ENCODE results near the gene PAFAH2. TPM values are rescaled to one million over a fixed set of nuclear protein-coding genes. Genes with fewer than 3 reads are reported as not detected.

The PAFAH2 gene
- total and polyA plus RNA-seq, 2 donors: 7.4 to 10.0 TPM

- 72% methylated on average over 5 of the region's 5 CpGs for WGBS
- DNase-seq (ENCODE audit: extremely low spot score): no peak
- Histone ChIP-seq H3K4me1 (ENCODE audit: insufficient read depth) (no peaks in the 10 kb centered on the region), H3K36me3 (ENCODE audit: insufficient read depth) (no peaks in the 10 kb centered on the region), H3K4me3 (ENCODE audit: low read depth, low read length) (no peak overlapping the region), H3K27ac (ENCODE audit: low read depth) (no peak overlapping the region)
Observed at GRCh38 chr1:26025517-26025916, 27.7 kb upstream of the PAFAH2 start.

- WGBS: 87% methylated on average over 5 of the region's 5 CpGs
- DNase-seq (ENCODE audit: extremely low spot score): no peak
- Histone ChIP-seq H3K36me3 (ENCODE audit: insufficient read depth) (no peaks in the 10 kb centered on the region), H3K4me3 (ENCODE audit: low read depth, low read length) (no peak overlapping the region), H3K27ac (ENCODE audit: low read depth) (no peak overlapping the region), H3K4me1 (ENCODE audit: insufficient read depth) (no peaks in the 10 kb centered on the region)
Observed at GRCh38 chr1:26025060-26025459, 27.2 kb upstream of the PAFAH2 start.

- DNase-seq (ENCODE audit: extremely low spot score): no peak
Observed at GRCh38 chr1:26023826-26024225, 26.0 kb upstream of the PAFAH2 start.

GRCh38 chr1:26023009-26023408 is 25.1 kb upstream of the PAFAH2 start:
- H3K4me1 ChIP-seq (ENCODE audit: insufficient read depth): no peaks in the 10 kb centered on the region
- WGBS: 71% methylated on average over 13 of the region's 13 CpGs
- H3K27ac ChIP-seq (ENCODE audit: low read depth): no peak overlapping the region
- H3K36me3 ChIP-seq (ENCODE audit: insufficient read depth): no peaks in the 10 kb centered on the region
- DNase-seq (ENCODE audit: extremely low spot score): no peak
- H3K4me3 ChIP-seq (ENCODE audit: low read depth, low read length): no peak overlapping the region

More at GRCh38 chr1:26023826-26024225, 26.0 kb upstream of the PAFAH2 start:
- WGBS: 82% methylated on average over 5 of the region's 5 CpGs
- no peak overlapping the region for H3K4me3 ChIP-seq (ENCODE audit: low read depth, low read length)
- H3K36me3 ChIP-seq (ENCODE audit: insufficient read depth): no peaks in the 10 kb centered on the region
- H3K4me1 ChIP-seq (ENCODE audit: insufficient read depth): no peaks in the 10 kb centered on the region
- no peak overlapping the region for H3K27ac ChIP-seq (ENCODE audit: low read depth)

GRCh38 chr1:26022404-26022779 is 24.5 kb upstream of the PAFAH2 start:
- Histone ChIP-seq H3K27ac (ENCODE audit: low read depth) (no peak overlapping the region), H3K4me3 (ENCODE audit: low read depth, low read length) (no peak overlapping the region), H3K4me1 (ENCODE audit: insufficient read depth) (no peaks in the 10 kb centered on the region), H3K36me3 (ENCODE audit: insufficient read depth) (no peaks in the 10 kb centered on the region)
- WGBS: 55% methylated on average over 8 of the region's 8 CpGs
- DNase-seq (ENCODE audit: extremely low spot score): no peak

- no peak within 1 kb of the TSS for H3K27ac ChIP-seq (ENCODE audit: low read depth)
- H3K36me3 ChIP-seq (ENCODE audit: insufficient read depth): no peaks in the 10 kb centered on the region
- DNase-seq (ENCODE audit: extremely low spot score): no peak
- H3K4me3 ChIP-seq (ENCODE audit: low read depth, low read length): no peak within 1 kb of the TSS
- 18% methylated on average over 15 of the region's 15 CpGs for WGBS
- H3K4me1 ChIP-seq (ENCODE audit: insufficient read depth): no peaks in the 10 kb centered on the region
Observed at GRCh38 chr1:26021647-26022403, 24.0 kb upstream of the PAFAH2 start, which contains the start of gene EXTL1. Gene EXTL1 (plus strand): TSS chr1:26021775. CDS start chr1:26022647, 872 bp downstream.

- DNase-seq (ENCODE audit: extremely low spot score): no peak
- 60% methylated on average over 6 of the region's 6 CpGs for WGBS
- Histone ChIP-seq H3K36me3 (ENCODE audit: insufficient read depth) (no peaks in the 10 kb centered on the region), H3K4me1 (ENCODE audit: insufficient read depth) (no peaks in the 10 kb centered on the region), H3K4me3 (ENCODE audit: low read depth, low read length) (no peak overlapping the region), H3K27ac (ENCODE audit: low read depth) (no peak overlapping the region)
Observed at GRCh38 chr1:26020941-26021646, 23.2 kb upstream of the PAFAH2 start.

GRCh38 chr1:26020330-26020768 is 22.5 kb upstream of the PAFAH2 start:
- Histone ChIP-seq H3K4me1 (ENCODE audit: insufficient read depth) (no peaks in the 10 kb centered on the region), H3K27ac (ENCODE audit: low read depth) (no peak overlapping the region), H3K36me3 (ENCODE audit: insufficient read depth) (no peaks in the 10 kb centered on the region), H3K4me3 (ENCODE audit: low read depth, low read length) (no peak overlapping the region)
- 36% methylated on average over 6 of the region's 6 CpGs for WGBS
- no peak for DNase-seq (ENCODE audit: extremely low spot score)

GRCh38 chr1:26019641-26020315 is 21.9 kb upstream of the PAFAH2 start:
- no peaks in the 10 kb centered on the region for H3K36me3 ChIP-seq (ENCODE audit: insufficient read depth)
- no peak overlapping the region for H3K27ac ChIP-seq (ENCODE audit: low read depth)
- H3K4me3 ChIP-seq (ENCODE audit: low read depth, low read length): no peak overlapping the region
- DNase-seq (ENCODE audit: extremely low spot score): no peak
- H3K4me1 ChIP-seq (ENCODE audit: insufficient read depth): no peaks in the 10 kb centered on the region
- WGBS: 43% methylated on average over 8 of the region's 8 CpGs

- no peak overlapping the region for H3K4me3 ChIP-seq (ENCODE audit: low read depth, low read length)
- H3K4me1 ChIP-seq (ENCODE audit: insufficient read depth): no peaks in the 10 kb centered on the region
- H3K27ac ChIP-seq (ENCODE audit: low read depth): no peak overlapping the region
- WGBS: 36% methylated on average over 6 of the region's 6 CpGs
- no peak for DNase-seq (ENCODE audit: extremely low spot score)
- H3K36me3 ChIP-seq (ENCODE audit: insufficient read depth): no peaks in the 10 kb centered on the region
Observed at GRCh38 chr1:26017606-26018005, 19.7 kb upstream of the PAFAH2 start.

- H3K4me3 ChIP-seq (ENCODE audit: low read depth, low read length): no peak overlapping the region
- H3K36me3 ChIP-seq (ENCODE audit: insufficient read depth): no peaks in the 10 kb centered on the region
- no peaks in the 10 kb centered on the region for H3K4me1 ChIP-seq (ENCODE audit: insufficient read depth)
- DNase-seq (ENCODE audit: extremely low spot score): no peak
- H3K27ac ChIP-seq (ENCODE audit: low read depth): no peak overlapping the region
- WGBS: 71% methylated on average over 6 of the region's 6 CpGs
Observed at GRCh38 chr1:26016953-26017545, 19.2 kb upstream of the PAFAH2 start.

GRCh38 chr1:26016258-26016952 is 18.5 kb upstream of the PAFAH2 start:
- Histone ChIP-seq H3K4me3 (ENCODE audit: low read depth, low read length) (no peak overlapping the region), H3K27ac (ENCODE audit: low read depth) (no peak overlapping the region), H3K36me3 (ENCODE audit: insufficient read depth) (no peaks in the 10 kb centered on the region), H3K4me1 (ENCODE audit: insufficient read depth) (no peaks in the 10 kb centered on the region)
- WGBS: 73% methylated on average over 10 of the region's 10 CpGs
- no peak for DNase-seq (ENCODE audit: extremely low spot score)

- Histone ChIP-seq H3K36me3 (ENCODE audit: insufficient read depth) (no peaks in the 10 kb centered on the region), H3K4me3 (ENCODE audit: low read depth, low read length) (no peak overlapping the region), H3K4me1 (ENCODE audit: insufficient read depth) (no peaks in the 10 kb centered on the region), H3K27ac (ENCODE audit: low read depth) (no peak overlapping the region)
- 88% methylated on average over 2 of the region's 2 CpGs for WGBS
- DNase-seq (ENCODE audit: extremely low spot score): no peak
Observed at GRCh38 chr1:26015358-26015757, 17.5 kb upstream of the PAFAH2 start.
